ENCODE measurements around the gene IL34.

IL34 gene

DNA sequence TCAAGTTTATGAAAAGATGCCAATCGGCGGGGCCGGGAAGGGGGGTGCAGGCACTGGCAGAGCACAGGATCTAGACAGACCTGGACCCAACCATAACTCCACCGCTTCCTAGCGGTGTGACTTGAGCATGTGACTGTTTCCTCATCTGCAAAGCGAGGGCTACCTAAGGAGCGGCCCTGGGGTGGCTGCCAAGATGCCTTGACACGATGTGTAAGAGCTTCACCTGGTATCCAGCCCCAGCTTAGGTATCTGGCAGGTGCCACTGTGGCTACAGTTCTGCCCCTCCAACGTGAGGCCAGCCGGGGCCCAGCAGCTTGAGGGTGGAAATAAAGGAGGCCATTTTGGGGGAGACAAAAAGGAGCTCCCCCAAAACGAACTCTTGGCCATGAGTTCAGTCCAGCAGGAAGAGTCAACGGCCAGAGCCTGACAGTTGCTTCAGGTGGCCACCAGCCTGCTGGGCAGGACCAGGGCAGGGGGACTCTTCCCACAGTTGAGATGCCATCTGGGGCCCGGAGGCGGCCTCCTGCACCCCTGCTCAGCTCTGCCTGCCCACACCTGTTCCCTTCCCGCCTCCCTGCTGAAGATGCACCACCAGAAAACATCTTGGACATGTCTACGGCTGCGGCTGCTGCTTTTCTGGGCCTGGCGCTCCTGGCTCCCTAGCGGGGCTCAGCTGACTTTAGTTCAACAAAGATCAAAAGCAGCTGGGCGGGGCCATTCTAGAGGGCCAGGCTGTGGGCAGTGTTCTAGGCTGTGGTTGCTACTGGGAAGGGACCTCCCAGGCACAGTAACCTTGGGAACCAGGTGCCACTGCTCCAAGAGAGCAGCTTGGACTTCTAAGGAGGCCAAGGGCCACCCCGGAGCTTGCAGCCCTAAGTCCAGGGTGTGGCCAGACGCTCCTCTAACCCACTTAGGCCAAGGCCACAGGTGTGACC lies 42.9 kb downstream of the IL34 start:
- no peak for DNase-seq (ENCODE audit: low read depth)

DNA sequence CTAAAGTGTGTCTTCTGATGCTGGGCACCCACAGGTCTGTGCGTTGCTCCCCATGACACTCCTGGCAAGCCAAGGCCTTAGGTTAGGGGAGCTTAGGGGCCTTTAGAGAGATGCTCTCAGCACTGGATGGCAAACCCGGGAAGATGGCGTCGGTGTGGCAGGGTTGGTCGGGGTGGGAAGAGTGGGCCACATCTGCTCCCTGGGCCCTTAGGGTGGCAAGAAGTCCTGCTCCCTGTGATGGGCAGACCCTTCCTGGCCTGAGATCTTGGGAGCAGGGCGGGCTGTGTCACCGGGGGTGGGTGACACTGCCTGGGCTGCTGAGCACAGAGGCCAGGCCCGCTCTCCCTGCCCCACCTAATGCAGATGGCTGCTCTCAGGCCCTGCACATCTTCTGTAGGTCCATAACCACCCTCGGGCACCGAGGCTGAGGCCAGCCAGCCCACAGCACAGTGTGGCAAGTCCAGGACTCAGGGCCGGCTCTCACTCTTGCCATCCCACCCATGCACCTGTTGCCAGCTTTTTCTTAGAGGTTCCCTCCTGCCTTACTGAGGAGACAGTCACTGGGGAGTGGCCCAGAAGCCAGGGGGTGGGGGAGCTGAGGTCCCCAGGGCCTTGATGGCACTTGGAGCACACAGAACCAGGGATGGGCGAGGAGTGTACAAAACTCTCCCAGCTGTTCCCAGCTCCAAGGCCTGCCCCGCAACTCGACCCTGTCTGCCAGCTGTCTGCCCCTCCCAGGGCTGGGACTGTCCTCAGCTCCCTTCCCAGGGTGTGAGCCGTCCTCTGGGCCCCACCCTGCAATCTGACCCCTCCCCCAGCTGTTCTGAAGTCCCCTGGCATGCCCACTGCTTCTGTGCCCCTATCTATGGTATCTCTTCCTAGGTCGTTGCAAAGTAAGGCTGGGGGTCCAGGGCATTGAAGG lies 43.9 kb downstream of the IL34 start:
- no peak for DNase-seq (ENCODE audit: low read depth)

DNA sequence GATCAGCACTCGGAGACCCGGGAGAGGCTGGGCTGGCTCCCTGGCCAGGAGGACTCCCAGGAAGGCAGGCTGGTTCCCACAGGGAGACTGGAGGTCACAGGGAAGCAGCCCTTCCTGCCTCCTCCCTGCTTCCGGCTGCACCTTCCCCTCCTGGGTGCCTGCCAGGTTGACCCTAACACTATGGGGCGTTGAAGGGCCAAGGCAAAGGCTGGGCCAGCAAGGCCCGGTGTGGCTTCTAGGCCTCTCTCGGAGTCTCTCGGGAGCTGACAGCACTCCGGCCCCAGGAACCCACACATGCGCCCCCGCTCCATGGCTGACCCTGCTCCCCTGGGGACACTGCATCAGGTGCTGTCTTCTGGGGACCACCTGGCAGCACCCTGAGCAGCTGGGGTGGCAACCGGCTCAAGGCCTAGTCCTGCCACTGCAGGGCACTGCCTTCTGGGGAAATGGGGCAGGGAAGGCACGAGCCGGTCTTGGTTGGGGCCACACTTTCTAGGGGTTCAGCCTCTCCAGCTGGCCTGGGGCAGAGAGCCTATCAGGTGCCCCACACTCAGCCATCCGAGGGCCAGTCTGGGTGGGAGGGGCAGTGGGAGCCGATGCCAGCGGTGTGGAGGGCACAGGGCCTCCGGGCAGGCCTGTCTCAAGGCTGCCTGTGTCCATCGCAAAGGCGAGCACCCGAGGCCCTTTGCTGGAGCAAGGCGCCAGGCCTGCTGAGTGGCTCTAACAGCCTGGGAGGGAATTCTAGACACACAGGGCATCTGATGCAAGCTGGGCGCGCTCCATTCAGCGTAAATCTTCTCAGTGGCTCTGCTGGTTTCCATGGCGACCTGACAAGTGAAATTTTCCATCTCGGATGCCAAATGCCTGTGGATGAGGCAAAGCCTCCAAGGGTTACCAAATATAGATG lies 45.1 kb downstream of the IL34 start:
- peak; percentile 50 for DNase-seq (ENCODE audit: low read depth)

DNA sequence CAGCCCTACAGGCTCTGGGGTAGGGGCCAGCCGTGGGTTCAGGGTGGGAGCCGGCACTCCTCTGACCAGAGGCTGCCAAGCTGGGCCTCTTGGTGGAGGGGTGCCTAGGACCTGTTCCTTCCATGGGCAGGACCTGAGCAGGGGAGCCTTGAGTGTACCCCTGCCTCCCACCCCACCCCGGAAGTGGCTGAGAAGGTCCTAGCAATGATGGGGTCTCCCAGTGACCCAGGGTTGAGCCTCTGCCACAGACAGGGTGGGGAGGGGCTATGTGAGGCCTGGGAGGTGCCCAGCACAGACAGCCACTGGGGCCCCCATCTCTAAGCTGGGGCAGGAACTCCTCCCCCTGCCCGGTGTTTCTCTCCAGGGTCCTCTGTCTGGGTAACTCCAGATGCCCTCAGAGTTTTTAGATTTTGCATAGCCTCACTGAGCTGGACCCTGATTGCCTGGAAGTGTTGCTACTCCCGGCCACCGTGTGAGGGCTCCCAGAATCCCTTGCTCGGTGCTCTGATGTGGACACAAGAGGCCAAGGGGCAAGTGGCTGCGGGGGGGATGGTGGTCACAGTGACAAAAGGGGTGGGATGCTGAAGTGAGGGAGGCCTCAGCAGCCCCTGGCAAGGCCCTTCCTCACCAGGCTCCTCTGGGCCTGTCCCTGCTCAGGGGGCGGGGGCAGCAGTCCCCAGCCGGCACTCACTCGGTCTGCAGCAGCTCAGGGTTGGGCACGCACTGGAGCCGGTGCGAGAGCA lies 45.9 kb downstream of the IL34 start:
- DNase-seq (ENCODE audit: low read depth) = no peak

DNA sequence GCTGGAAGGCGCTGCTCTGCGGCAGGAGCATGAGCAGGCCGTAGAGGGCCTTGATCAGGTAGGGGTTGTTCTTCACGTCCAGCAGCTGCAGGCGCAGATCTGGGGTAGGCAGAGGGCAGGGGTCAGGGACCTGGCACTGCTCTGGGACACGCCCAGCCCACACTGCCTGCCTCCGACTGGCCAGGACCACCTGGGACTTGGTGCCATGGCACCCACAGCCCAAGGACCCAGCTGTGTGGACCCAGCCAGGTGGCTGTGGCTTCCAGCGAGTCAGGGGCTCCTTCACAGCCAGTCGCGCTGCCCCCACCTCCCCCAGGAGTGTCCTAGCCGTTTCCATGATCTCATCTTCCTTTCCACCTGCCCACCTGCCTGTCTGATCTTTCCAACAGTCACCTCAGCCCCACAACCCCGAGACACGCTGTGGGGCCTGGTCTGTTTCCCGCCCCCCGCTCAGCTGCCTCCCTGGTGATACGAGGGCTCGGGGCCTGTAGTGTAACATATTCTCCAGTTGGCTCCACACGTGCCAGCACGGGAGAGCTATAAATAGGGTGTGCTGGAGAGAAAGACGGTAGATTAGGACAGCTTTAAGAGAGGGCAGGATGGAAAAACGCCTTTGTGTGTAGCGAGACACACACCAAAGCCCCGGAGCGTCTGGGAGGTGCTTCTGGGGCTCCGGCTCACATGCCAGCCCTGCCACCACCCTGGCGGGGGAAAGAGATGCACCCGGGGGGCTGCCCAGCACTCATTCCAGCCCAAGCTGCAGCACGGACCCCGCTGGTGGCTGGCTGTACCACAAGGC lies 46.7 kb downstream of the IL34 start:
- no peak for DNase-seq (ENCODE audit: low read depth)

DNA sequence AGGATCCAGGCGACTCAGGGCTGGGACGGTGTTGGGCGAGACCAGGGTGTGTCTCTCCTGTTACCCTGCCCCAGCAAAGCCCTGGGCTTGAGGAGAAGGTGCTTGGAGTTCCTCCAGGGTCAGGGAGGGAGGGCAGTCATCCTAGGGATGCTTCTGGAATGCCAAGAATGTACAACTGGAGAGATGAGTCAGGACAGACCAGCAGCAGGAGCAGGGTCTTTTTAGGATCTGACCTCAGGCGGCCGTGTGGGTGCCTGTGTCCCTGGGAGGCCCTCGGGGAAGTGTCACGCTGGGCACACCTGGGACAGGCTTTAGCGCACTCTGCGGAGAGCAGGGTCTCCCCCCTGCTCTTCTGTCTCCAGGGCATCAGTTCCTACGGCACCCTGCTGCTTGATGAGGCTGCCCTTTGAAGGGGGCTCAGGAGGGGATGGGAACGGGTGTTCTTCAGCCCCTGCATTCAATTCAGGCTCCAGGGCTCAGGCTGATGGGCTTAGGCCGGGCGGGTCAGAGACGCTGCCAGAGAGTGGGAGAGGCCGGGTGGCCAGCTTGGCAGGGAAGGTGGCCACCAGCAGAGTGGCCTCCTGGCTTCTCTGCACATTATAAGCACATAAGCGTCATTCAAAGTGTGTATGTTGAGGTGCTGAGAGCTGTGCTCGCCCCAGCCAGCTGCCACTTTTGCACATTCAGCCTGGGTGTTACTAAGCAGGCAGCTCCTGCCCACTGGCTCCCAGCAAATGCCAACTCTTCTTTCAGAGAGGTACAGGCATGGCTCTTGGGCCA lies 47.9 kb downstream of the IL34 start:
- DNase-seq (ENCODE audit: low read depth) = peak; percentile 42

DNA sequence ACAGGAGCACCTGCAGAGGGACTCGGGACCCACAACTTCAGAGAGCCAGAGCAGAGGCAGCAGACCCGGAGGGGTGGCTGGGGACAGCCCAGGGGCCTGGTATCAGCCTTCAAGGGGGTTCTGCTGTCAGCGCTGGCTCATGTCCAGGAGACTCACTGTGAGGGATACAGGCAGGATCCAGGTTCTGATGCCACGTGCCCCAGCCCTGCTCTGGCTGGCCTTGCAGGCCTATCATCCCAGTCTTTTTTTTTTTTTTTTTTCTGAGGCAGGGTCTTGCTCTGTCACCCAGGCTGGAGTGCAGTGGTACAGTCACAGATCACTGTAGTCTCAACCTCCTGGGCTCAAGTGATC lies 48.5 kb downstream of the IL34 start:
- no peak for DNase-seq (ENCODE audit: low read depth)

DNA sequence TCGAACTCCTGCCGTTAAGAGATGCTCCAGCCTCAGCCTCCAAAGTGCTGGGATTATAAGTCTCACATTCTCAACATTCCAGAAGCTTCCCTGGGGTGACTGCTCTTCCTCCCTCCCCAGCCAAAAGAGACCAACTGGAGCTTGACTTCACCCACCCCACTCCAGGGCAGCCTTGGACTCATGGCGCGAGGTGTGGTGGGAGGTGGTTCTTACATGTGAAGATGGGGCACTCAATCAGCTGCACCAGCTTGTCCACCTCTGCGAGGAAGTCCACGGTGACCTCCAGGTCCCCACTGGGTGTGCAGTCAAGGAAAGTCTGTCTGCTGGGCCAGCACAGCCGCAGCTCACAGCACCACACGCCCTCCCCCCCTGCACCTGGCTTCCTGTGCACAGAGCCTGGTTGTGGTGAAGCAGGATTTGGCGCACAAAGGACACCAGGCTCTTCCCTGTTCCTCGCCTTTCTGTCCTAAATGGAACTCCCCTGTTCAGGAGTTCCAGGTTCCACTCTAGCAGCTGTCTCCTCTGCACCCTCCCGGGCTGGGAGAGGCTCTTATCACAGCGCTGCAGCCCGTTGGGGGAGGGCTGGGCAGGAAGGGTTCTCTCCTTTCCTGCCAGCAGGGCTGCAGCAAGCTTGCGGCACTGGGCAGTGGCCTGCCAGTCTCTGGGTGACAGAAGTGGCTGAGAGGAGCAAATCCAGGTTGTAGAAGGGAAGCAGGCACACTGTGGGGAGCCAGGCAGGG lies 49.1 kb downstream of the IL34 start:
- no peak for DNase-seq (ENCODE audit: low read depth)

DNA sequence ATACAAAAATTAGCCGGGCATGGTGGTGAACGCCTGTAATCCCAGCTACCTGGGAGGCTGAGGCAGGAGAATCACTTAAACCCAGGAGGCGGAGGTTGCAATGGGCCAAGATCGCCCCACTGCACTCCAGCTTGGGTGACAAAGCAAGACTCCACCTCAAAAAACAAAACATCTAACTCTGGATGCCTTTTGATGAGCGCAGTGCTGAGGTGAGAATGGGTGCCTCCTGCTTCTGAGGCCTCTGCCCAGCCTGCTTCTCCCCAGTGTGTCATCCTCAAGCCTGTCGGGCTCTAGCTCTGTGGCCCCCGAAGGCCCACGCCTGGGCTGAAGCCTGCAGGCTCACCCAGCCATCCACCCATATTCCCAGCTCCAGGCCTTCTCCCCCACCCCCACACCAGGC lies 50.0 kb downstream of the IL34 start:
- DNase-seq (ENCODE audit: low read depth) = no peak

DNA sequence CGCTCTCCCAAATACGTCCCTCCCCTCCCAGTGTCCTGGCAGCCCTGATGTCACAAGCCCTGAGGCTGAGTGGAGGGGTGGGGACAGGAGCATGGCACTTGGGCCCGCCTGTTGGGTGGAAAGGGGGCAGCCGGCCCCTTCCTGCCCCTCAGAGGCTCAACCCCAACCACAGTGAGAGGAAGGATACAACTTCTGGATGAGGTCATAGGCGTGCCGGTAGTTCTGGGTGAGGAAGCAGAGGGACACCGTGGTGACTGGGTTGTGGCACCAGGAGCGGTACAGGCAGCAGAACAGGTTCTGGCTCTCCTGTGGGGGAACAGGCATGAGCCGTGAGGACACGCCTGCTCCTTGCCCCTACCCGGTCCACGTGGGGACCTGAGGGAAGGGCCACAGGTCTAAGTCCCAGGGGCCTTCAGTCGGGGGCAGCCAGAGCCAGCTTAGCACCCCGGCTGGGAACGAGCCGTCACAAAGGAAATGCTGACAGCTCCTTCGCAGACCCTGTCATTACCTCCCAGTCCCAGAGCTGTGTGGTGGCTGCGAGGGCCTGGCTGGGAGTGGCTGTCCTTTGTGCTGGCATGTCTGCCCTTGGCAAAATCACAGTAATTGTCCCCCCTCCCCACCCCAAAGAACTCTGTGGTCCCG lies 50.7 kb downstream of the IL34 start:
- no peak for DNase-seq (ENCODE audit: low read depth)

DNA sequence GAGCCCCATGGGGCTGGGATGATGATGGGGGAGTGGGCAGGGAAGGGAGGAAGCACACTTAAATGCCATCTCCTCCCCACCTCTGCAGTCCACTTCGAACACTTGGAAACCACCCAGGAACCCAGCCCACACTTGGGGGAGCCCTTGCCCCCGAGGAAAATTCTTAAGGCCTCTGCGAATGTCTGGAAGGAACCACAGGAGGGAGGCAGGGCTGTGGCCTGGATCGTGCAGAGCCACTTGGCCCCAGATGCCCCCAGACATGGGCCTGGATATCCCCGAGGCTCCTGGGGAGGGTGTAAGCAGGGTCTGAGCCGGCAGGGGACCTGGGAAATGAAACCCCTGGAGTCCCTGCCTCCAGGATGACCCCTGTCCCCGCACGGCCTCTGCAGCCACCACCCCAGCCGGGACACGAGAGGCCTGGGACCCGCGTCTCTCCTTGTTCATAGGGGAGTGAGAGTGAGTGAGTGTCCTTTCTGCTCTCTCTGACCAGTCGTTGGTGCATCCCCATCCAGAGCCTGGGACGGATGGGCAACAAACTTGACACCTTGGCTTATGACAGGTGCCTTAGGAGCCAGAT lies 51.3 kb downstream of the IL34 start:
- no peak for DNase-seq (ENCODE audit: low read depth)

DNA sequence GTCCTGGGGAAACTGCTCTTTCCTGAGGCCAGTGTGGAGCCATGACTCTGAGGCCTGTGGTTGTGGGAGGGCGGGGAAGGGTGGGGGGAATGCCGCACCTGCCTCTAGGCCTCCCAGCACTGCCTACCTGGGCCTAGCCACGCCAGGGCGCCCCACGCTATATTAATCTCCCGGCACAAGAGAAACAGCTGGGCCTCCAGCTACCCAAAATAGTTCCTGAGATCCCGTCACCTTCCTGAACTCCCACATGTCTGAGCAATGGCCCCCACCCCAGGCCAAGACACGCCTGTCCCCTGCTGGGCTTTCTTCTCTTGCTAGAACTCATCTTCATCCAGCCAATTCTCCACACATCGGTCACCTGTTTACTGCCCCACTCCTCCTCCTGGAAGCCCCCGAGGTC lies 52.5 kb downstream of the IL34 start:
- DNase-seq (ENCODE audit: low read depth) = no peak

DNA sequence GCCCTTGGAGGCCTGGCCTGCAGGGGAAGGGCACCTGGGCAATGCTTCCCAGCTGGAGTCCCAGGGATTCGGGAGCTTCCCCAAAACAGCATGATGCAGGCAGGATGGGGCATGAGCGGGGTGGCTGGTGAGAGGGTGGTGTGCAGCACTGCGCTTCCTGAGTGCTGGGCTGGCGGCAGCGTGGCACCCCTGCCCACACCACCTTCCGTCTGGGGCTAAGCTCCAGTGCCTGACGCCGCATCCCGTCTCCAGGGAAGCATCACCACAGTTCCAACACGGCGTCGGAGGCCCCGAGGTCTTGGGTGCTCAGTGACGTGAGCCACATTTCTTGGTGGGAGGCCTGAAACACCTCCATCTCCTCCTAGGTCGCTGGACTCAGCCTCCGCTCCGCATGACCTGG lies 53.3 kb downstream of the IL34 start:
- DNase-seq (ENCODE audit: low read depth) = no peak

DNA sequence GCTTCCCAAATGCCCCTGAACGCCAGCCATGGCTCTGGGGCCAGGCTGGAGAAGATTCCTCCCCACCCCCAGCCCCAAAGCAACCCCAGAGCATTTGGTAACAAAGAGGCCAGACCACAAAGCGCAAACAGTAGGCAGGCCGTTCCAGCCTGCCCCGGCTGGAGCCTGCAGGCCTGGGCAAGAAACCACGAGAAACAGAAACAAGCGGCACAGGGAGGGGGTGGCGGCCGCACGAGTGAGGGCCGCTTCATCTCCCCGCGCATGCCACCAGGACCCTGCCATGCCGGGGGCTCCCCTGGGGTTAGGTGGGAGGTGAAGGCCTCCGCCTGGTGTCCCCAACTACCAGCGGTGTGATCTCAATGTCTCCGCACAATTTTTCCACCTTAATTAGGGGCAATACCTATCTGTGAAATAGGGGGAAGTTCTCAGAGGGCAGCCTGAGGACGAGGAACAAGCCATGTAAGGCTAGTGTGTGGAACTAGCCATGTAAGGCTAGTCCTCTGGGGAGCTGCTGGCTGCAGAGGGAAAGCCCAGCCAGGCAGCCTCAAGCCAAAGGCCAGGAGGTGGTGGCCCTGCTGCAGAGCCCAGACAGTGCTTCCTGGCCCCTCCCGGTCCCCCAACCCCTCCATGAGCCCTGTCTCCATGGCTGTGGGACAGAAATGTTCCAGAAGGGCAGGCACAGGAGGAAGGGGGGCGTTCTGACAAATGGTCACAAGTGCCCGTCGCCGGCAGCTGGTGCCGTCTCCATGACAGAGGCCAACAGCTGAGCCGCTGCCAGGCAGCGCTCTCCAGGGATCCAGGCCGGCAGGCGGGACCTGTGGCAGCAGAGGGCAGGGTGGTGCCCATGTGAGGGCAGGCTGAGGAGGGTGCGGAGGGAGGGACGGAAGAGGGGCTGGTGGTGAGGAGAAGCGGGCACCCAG lies 54.0 kb downstream of the IL34 start:
- no peak for DNase-seq (ENCODE audit: low read depth)

DNA sequence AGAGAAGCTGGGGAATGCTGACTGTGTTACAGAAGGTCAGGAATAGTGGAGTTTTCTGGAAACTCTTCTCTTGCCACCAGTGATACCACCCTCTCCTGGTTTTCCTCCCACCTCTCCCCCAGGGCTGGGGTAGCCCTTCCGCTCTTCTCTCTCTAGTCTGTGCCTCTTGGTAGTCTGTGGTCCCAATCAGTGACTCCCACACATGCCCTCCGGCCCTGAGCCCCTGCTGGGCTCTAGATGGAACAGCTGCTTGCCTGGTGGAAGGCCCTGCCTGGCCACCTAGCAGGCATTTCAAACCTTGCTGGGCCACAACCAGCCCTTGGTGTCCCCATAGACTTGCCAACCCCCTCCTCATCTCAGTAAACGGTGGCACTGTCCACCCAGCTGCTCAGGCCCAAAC lies 54.7 kb downstream of the IL34 start:
- no peak for DNase-seq (ENCODE audit: low read depth)

DNA sequence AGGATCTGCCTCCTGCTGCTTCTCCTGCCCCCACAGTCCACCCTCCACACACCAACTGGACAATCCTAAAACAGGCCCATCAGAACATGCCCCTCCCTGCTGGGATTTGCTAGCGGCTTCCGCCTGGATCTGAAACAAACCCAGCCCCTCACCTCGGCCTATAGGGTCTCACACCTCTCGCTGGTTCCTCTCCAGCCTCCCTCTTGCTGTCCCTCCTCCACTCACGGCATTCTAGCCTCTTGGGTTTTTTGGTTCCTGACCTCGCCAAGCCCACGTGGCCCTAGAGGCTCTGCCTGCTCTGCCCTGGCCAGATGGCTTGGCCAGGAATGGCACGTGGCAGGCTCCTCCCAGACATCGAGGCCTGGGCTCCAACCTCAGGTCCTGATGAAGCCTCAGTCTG lies 55.2 kb downstream of the IL34 start:
- DNase-seq (ENCODE audit: low read depth) = no peak

DNA sequence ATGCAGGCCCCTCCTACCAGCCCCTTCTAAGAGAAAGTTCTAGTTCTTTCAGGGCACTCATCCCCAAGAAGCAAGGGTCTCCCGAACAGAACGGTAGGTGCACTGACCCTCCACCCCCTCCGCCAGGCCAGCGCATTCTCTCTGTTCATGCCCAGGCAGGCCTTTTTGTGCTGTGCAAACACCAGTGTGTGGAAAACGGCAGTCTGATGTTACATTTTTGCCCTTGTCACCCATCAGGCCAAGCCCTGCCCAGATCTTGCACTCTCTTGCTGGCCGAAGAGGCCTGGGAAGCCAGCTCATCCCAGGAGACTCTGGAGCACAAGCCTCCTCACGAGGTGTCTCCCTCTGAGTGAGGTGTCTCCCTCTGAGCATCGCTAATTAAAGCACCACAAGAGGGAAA lies 55.6 kb downstream of the IL34 start:
- DNase-seq (ENCODE audit: low read depth) = no peak

Data from non-pigmented ciliary epithelial cell (primary cell).